ENCODE measurements around the gene PFKL. TPM values are rescaled to one million over a fixed set of nuclear protein-coding genes. Genes with fewer than 3 reads are reported as not detected.

Gene PFKL
- total and polyA plus RNA-seq, 2 donors (not counting 1 experiment from before 2014, with no cell fraction given), result 267 to 318 TPM

DNA sequence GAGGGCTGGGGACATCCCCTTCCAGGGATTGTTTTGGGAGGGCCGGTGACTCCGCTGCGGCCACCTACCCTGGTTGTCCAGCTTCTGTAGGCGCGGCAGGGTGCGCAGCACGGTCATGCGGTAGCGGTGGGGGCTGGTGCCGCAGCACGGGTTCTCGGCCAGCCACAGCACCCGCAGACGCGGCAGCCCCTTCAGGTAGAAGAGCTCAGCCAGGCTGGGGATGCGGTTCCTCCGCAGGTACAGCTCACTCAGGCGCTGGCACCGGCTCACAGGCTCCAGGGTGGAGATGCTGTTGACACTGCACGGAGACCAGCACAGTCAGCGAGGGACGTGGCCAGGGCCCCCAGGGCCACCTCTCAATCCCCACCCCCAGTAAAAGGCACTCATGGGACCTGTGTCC lies 33.1 kb downstream of the PFKL start:
- Histone ChIP-seq H3K36me3 (replicated peaks in 1 of 2; ENCODE audit: control extremely low read depth in 1 of 2, control insufficient read depth in 1 of 2, extremely low read depth in 1 of 2, insufficient read depth in 2 of 2, low read length in 1 of 2) (peaks cover 0 to 33% of the 10 kb centered on the region in 2 experiments), H3K4me3 (ENCODE audit: control extremely low read depth in 1 of 5, extremely low read depth in 1 of 5, insufficient read depth in 1 of 5, low read depth in 2 of 5, low read length in 4 of 5) (no peak overlapping the region), H3K4me2 (replicated peaks; ENCODE audit: low read depth, low read length, poor library complexity, severe bottlenecking) (no peak overlapping the region), H2AFZ (ENCODE audit: insufficient read depth, low read depth, low read length, poor library complexity, severe bottlenecking) (no peak overlapping the region), H3K27me3 (replicated peaks in 1 of 4; ENCODE audit: control extremely low read depth in 1 of 4, control insufficient read depth in 3 of 4, insufficient read depth in 4 of 4, low read length in 3 of 4) (no peaks in the 10 kb centered on the region), H3K79me2 (ENCODE audit: control insufficient read depth, insufficient read depth, low read length) (no peaks in the 10 kb centered on the region), H4K20me1 (ENCODE audit: control insufficient read depth, insufficient read depth, low read length, poor library complexity, severe bottlenecking) (peaks cover 42% of the 10 kb centered on the region), H3K9ac (ENCODE audit: low read length) (no peak overlapping the region), H3K4me1 (ENCODE audit: control insufficient read depth in 2 of 2, insufficient read depth in 2 of 2, low read length in 2 of 2) (peaks cover 0 to under 1% of the 10 kb centered on the region in 2 donors), H3K27ac (ENCODE audit: low read length in 2 of 2) (no peak overlapping the region), H3K9me3 (ENCODE audit: control extremely low read depth in 1 of 3, control insufficient read depth in 2 of 3, insufficient read depth in 1 of 3, low read length in 2 of 3) (no peaks in the 10 kb centered on the region)
- intact Hi-C loops (cut with micrococcal nuclease), result no loop called here
- Mint-ChIP-seq H3K27ac (no peak overlapping the region), H3K4me1 (peaks cover 4% of the 10 kb centered on the region), H3K4me3 (no peak overlapping the region), H3K27me3 (no peaks in the 10 kb centered on the region), H3K9me3 (ENCODE audit: insufficient read depth) (no peaks in the 10 kb centered on the region)
- ChIA-PET POLR2A (no interaction called here), CTCF (no interaction called here)
- no peak for TF ChIP-seq EZH2 (IDR thresholded peaks at IDR 0.05; ENCODE audit: borderline replicate concordance, insufficient read depth, low read depth, low read length, poor library complexity, severe bottlenecking)
- TF ChIP-seq, protein P1, sequence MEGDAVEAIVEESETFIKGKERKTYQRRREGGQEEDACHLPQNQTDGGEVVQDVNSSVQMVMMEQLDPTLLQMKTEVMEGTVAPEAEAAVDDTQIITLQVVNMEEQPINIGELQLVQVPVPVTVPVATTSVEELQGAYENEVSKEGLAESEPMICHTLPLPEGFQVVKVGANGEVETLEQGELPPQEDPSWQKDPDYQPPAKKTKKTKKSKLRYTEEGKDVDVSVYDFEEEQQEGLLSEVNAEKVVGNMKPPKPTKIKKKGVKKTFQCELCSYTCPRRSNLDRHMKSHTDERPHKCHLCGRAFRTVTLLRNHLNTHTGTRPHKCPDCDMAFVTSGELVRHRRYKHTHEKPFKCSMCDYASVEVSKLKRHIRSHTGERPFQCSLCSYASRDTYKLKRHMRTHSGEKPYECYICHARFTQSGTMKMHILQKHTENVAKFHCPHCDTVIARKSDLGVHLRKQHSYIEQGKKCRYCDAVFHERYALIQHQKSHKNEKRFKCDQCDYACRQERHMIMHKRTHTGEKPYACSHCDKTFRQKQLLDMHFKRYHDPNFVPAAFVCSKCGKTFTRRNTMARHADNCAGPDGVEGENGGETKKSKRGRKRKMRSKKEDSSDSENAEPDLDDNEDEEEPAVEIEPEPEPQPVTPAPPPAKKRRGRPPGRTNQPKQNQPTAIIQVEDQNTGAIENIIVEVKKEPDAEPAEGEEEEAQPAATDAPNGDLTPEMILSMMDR (IDR thresholded peaks at IDR 0.05), result no peak
- WGBS (ENCODE audit: insufficient coverage), result 97% methylated on average over 22 of the region's 22 CpGs
- DNase-seq, result no peak
- ATAC-seq (ENCODE audit: low read depth), result no peak

DNA sequence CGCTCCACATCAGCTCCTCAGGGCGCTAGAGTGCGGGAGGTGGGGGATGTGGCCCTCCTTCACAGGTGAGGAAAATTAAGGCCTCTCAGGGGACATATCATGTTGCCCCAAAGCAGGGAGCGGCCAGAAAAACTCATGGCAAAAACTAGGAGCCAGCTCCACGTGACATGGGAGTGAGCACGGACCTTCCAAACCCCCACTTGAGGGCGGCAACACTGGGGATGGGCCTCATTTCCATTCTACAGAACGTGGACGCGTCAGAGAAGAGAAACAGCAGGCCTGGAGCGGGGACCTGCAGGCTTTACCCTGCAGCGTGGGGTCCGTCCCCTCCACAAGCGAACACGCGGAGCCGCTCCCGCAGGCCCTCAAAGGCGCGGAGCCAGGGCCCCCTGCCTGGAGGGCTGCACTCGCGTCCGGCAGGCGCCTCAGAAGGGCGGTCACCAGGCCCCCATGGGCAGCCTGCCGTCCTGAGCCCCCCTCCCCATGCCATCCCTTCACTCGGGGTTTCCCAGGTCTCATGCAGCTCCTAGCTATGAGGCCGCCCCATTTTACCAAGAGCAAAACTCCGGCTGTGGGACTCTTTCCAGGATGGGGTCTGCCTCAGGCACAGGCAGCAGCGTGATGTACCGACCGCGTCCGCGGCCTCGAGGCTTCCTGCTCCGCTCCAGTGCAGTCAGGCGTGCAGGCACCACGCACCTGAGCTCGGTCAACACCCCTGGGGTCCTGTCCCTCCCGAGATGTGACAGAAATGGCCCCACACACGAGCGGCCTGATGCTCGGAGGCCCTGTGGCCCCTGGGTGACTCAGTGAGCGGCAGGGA lies 33.9 kb downstream of the PFKL start:
- no peak for ATAC-seq (ENCODE audit: low read depth)
- Histone ChIP-seq H3K79me2 (ENCODE audit: control insufficient read depth, insufficient read depth, low read length) (no peaks in the 10 kb centered on the region), H4K20me1 (ENCODE audit: control insufficient read depth, insufficient read depth, low read length, poor library complexity, severe bottlenecking) (peaks cover 46% of the 10 kb centered on the region), H3K9me3 (ENCODE audit: control extremely low read depth in 1 of 3, control insufficient read depth in 2 of 3, insufficient read depth in 1 of 3, low read length in 2 of 3) (no peaks in the 10 kb centered on the region), H3K4me3 (ENCODE audit: control extremely low read depth in 1 of 5, extremely low read depth in 1 of 5, insufficient read depth in 1 of 5, low read depth in 2 of 5, low read length in 4 of 5) (no peak overlapping the region), H2AFZ (ENCODE audit: insufficient read depth, low read depth, low read length, poor library complexity, severe bottlenecking) (no peak overlapping the region), H3K27me3 (replicated peaks in 1 of 4; ENCODE audit: control extremely low read depth in 1 of 4, control insufficient read depth in 3 of 4, insufficient read depth in 4 of 4, low read length in 3 of 4) (no peaks in the 10 kb centered on the region), H3K4me1 (ENCODE audit: control insufficient read depth in 2 of 2, insufficient read depth in 2 of 2, low read length in 2 of 2) (peaks cover 0 to 6% of the 10 kb centered on the region in 2 donors), H3K9ac (ENCODE audit: low read length) (no peak overlapping the region), H3K4me2 (replicated peaks; ENCODE audit: low read depth, low read length, poor library complexity, severe bottlenecking) (no peak overlapping the region), H3K27ac (ENCODE audit: low read length in 2 of 2) (no peak overlapping the region), H3K36me3 (replicated peaks in 1 of 2; ENCODE audit: control extremely low read depth in 1 of 2, control insufficient read depth in 1 of 2, extremely low read depth in 1 of 2, insufficient read depth in 2 of 2, low read length in 1 of 2) (peaks cover 0 to 33% of the 10 kb centered on the region in 2 experiments)
- H3K27me3 Mint-ChIP-seq, result no peaks in the 10 kb centered on the region
- H3K27ac Mint-ChIP-seq, result no peak overlapping the region
- intact Hi-C loops (cut with micrococcal nuclease), result no loop called here
- TF ChIP-seq EZH2 (IDR thresholded peaks at IDR 0.05; ENCODE audit: borderline replicate concordance, insufficient read depth, low read depth, low read length, poor library complexity, severe bottlenecking), result no peak
- TF ChIP-seq, protein P1 (IDR thresholded peaks at IDR 0.05), result no peak
- no peak overlapping the region for H3K4me3 Mint-ChIP-seq
- ChIA-PET POLR2A (interaction anchor here (0.6 kb wide), 1 partner anchor 495 kb away, joined by 12 read pairs; no protein-coding TSS in a partner anchor), CTCF (no interaction called here)
- 88% methylated on average over 45 of the region's 45 CpGs for whole genome bisulfite sequencing (ENCODE audit: insufficient coverage)
- DNase-seq, result no peak
- H3K4me1 Mint-ChIP-seq, result peaks cover 4% of the 10 kb centered on the region
- H3K9me3 Mint-ChIP-seq (ENCODE audit: insufficient read depth), result no peaks in the 10 kb centered on the region
